NCI-H1417 (cell line): ENCODE data around the gene AKR1D1.
"Not testable (repeated sequence)": the region's sequence is repeated elsewhere in the genome, so short reads cannot be mapped to it uniquely, and the experiment has no call there.

Experiments used
- DNase-seq, 3 experiments: peaks; one replicate each; lab custom pipeline; 2025; lab: John Stamatoyannopoulos, UW

AKR1D1 gene

DNA sequence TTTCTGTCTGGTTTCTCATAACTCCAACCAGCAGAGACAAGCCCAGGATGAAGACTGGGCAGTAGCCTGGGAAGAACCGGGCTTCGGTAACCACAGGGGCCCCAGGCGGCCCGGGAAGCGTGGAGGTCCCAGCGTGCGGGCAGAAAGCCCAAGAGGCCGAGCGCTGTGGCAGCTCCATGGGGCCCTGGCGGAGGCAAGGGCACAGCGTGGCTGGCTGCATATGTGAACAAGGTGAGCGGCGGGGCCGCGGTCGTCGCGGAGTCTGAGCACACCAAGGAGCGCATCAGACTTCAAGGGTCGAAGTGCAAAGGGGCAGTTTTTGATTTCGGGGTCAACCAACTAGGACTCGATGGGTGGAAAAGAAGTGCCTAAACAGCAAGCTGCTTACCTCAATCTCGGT lies 45.9 kb downstream of the AKR1D1 start:
- DNase-seq, result no peak

DNA sequence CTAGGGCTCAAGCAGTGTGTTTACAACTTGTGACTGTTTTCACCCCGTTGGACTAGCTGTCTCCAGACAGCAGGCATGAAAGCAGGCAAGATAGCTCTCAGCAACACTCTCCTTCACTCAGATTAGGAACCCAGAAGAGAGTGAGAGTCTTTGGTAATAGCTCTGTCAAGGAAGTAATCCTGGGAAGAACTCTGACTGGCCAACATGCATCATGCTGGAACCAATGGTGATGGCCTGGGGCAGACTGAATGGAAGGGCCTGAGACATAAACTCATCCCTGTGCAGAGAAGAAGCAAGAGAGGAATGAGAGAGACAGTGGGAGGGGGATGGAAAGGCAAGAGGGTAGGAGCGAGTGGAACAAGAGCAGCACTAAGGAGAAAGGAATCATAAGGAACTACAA lies 48.9 kb downstream of the AKR1D1 start:
- no peak for DNase-seq

DNA sequence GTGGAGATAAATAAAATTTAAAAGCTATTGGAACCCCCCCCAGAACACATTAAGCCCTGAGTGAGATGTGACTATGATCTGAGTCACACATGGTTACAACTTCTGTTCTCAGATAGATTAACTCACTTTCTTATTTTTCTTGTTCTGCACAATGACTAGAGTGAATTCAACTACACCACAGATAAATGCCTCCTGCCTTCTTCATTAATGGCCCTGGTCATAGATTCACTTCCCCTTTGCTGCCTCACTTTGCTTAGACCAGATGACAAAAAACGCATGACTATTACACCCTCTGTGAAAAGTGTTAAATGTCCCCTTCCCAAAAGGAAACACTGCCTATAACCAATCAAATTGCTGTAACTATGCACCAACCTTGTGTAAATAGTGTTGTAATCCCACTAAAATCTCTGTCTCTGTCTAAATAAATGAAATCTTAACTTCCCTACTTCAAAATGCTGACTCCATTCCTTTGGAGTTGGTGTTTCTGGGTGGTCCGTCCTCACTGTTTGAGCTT lies 49.4 kb downstream of the AKR1D1 start:
- no peak for DNase-seq

DNA sequence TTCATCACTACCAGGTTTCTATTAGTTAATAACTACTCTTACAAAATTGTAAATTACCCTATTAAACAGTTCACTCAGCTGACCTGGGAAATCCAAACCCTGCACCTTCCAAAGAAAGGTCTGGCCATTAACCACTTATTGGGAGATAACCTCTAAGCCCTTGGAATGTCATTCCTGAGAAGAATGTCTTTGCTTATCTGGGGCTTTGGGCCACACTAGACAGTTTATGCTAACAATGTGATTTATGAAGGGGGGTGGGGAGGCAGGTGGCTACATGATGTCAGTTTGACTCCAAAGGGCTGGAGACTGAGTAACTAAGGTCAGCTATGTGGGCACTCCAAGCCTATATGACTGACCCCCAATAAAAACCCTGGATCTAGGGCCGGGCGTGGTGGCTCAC lies 50.7 kb downstream of the AKR1D1 start:
- no peak for DNase-seq

DNA sequence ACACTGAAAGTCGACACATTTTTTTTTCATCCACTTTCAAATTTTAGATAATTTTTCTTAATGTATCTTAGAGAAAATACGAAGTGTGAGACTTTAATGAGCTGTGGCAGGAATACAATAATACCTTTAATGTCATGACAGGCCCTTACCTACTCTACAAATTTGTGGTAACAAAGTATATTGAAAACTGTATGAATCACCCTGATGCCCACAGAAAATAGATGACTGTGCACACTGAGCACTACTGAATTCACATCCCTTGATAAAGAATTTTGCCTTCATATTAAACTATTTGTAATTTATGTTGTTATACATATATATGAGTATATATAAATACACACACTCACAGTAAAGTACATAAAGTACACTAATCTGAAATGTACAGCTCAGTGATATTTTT lies 51.7 kb downstream of the AKR1D1 start:
- no peak for DNase-seq

DNA sequence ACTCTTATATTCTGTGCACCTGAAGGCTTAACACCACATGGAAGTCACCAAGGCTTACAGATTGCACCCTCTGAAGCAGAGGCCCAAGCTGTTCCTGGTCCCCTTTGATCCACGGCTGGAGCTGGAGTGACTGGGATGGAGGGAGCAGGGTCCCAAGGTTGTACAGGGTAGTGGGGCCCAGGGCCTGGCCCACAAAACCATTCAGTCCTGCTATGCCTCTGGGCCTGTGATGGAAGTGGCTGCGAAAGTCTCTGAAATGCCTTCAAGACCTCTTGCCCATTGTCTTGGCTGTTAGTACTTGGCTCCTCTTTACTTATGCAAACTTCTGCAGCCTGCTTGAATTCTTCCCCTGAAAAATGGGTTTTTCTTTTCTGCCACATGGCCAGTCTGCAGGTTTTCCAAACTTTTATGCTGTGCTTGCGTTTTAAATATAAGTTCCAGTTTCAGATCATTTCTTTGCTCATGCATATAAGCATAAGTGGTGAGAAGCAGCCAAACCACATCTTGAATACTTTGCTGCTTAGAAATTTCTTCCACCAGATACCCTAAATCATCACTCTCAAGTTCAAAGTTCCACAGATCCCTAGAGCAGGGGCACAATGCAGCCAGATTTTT lies 53.4 kb downstream of the AKR1D1 start:
- DNase-seq, result no peak

DNA sequence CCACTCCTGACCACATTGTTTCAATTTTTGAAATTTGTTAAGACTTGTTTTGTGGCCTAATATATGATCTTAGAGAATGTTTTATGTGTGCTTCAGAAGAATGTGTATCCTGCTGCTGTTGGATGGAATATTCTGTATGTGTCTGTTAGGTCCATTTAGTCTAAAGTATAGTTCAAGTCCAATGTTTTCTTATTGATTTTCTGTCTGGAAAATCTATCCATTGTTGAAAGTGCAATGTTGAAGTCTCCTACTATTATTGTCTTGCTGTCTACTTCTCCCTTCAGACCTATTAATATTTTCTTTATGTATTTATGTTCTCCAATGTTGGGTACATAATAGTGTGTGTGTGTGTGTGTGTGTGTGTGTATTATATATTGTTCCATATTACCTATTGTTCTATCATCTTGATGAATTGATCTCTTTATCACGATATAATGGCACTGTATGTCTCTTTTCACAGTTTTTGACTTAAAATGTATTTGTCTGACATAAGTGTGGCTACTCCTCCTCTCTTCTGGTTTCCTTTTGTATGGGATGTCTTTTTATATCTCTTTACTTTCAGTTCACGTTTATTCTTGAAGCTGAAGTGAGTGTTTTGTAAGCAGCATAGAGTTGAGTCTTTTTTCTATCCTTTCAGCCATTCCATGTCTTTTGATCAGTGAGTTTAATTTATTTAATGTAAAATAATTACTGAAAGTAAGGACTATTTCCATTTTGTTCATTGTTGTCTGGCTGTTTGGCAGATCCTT lies 61.3 kb downstream of the AKR1D1 start:
- DNase-seq, result no peak

DNA sequence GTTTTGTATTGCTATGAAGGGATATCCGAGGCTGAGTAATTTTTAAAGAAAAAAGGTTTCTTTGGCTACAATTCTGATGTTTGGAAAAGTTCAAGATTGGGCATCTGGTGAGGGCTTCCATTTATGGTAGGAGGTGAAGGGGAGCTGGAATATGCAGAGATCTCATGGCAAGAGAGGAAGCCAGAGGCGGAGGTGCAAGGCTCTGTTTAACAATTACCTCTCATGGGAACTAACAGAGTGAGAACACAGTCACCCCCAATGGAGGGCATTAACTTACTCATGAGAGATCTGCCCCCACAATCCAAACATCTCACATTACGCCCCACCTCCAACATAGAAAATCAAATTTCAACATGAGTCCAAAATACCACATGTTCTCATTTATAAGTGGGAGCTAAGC lies 62.0 kb downstream of the AKR1D1 start:
- no peak for DNase-seq

DNA sequence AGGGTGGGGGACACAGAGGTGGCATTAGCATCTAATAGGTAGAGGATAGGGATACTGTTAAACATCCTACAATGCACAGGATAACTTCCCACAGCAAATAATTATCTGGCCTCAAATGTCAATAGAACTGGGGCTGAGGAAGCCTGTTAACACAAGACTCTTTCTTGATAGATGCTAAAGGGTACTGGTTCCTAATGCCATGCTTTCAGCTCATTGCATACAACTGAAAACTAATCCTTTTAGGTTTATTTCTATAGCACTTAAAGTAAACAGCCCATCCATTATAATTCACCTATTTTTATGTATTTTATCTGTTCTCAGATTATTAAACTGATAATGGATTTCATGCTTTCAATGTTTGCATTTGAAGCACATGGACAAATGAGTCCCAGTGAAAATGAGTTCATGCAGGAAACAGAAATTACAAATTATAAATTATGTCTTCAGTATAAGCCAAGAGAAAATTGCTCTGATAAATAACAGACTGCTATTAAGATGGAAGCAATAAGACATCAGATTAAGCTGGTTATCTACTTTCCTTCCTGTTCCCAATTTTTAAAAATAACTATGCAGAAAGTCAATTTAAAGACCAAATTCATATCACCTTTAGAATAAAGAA lies 66.4 kb downstream of the AKR1D1 start:
- no peak for DNase-seq

DNA sequence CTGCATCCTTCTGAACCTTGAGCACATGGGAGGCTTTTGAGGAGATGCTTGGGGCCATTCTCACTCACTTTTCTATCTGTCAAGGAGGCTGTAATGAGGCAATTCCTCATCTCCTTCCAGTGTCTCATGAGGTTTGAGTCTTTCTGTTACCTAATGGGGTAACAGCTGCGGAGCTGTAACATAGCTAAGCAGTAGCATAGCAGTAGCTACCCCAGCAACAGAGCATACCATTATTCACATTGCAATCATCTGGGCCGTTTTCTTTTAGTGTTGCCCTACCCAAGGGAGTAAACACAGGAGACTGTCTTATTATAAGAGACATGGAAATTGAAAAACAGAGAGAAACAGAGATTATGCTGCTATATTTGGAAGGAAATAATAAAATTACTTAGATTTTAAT lies 68.7 kb downstream of the AKR1D1 start:
- DNase-seq, result no peak

DNA sequence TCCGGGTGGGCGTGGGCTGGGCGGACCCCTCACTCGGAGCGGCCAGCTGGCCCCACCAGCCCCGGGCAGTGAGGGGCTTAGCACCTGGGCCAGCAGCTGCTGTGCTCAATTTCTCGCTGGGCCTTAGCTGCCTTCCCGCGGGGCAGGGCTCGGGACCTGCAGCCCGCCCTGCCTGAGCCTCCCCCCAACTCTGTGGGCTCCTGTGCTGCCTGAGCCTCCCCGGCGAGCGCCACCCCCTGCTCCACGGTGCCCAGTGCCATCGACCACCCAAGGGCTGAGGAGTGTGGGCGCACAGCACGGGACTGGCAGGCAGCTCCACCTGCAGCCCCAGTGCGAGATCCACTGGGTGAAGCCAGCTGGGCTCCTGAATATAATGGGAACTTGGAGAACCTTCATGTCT lies 70.0 kb downstream of the AKR1D1 start:
- not testable (repeated sequence) for DNase-seq

DNA sequence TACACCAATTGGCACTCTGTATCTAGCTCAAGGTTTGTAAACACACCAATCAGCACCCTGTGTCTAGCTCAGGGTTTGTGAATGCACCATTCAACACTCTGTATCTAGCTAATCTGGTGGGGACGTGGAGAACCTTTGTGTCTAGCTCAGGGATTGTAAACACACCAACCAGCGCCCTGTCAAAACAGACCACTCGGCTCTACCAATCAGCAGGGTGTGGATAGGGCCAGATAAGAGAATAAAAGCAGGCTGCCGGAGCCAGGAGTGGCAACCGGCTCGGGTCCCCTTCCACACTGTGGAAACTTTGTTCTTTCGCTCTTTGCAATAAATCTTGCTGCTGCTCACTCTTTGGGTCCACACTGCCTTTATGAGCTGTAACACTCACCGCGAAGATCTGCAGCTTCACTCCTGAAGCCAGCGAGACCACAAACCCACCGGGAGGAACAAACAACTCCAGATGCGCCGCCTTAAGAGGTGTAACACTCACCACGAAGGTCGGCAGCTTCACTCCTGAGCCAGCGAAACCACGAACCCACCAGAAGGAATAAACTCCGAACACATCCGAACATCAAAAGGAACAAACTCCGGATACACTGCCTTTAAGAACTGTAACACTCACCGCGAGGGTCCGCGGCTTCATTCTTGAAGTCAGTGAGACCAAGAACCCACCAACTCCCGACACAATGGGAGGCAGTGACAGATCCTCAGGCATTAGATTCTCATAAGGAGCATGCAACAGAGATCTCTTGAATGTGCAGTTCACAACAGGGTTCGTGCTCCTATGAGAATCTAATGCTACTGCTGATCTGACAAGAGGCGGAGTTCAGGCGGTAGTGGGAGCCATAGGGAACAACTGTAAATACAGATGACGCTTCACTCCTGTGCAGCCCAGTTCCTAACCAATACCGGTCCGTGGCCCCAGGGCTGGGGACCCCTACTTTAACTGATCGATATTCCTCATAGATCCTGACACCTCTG lies 70.8 kb downstream of the AKR1D1 start:
- not testable (repeated sequence) for DNase-seq

DNA sequence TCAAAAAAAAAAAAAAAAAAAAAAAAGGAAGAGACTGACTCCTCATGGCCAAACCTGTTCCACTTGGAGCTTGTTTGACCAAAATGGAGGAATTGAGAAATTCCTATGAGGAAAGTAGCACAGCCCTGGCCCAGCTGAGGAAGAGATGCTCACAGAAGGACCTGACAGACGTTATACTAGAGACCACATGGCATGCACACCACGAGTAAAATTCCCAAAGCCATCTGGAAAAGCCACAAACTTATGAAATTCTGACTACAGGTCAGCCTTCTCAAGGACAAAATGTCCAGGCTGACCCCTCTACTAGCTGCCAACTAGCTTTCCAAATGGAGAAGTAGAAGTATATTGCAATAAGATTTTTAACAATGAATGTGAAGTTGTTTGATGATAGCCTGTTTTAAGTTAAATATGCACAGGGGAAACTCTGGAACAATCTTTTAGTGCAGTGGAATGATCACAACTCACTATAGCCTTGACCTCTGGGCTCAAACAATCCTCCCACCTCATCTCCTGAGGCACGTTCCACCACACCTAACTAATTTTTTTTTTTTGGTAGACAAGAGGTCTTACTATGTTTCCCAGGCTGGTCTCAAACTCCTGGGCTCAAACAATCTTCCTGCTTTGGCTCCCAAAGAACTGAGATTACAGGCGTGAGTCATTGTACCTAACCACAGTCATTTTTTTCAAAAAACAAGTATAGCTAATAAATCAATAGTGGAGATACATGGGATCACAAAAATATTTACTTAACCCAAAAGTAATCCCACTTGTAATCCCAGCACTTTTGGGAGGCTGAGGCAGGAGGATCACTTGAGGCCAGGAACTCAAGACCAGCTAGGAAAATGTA lies 75.7 kb downstream of the AKR1D1 start:
- DNase-seq, result no peak

DNA sequence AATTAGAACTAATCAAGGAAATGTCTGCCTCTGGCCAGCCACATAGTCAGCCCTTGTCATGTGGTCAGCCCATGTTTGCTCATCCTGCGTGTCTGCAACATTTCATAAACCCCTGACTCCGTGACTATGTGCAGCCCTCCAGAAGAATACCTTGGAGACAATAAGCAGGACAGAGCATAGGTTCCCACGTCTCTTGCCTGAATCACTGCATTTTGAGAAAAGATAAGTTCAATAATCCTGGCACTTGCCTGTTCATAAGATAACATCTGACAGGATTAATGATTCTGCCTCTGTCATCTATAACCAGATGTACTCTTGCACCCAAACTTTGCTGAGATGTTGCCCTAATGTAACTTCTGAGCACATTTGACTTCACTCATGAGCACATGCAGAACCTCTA lies 78.4 kb downstream of the AKR1D1 start:
- no peak for DNase-seq

DNA sequence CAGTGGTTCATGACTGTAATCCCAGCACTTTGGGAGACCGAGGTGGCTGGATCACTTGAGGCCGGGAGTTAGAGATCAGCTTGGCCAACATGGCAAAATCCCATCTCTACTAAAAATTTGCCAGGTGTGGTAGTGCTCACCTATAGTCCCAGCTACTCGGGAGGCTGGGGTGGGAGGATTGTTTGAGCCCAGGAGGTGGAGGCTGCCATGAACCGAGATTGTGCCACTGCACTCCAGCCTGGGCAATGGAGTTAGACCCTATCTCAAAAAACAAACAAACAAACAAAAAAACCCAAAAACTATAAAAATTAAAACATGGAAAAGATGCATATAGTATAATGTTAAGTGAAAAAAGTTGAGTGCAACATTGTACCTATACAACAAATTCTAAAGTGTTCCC lies 81.4 kb downstream of the AKR1D1 start:
- no peak for DNase-seq

DNA sequence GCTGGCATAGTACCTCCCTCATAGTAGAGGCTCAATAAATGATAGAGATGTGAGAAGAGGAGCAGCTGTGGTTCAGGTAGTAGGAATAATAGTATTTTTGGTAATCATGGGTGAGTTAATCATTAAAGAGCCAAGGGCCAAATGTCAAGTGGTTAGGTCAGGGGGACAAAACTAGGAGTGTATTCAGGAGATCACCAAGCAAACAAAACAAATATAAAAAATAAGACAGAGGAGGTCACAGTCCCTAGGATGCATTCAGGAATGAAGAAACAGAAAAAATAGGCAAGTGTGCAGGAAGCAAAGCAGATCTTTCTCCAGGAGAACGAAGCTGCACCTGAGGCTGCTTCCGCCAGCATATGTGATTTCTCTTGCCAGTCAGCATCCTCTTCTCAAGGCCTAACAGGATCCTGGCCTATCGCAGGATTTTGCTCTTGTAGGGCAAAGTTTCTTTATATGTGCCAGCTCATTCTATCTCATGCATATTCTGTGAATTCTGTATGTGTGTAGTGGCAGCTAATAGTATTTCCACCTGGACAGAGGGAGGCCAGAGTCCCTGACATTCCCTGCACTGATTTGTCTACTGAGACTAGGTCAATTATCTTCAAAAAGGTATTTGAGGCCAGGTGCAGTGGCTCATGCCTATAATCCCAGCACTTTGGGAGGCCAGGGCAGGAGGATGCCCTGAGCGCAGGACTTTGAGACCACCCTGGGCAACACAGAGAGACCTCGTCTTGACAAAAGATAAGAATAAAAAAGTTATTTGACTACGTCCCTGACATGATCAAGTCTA lies 82.7 kb downstream of the AKR1D1 start:
- no peak for DNase-seq

DNA sequence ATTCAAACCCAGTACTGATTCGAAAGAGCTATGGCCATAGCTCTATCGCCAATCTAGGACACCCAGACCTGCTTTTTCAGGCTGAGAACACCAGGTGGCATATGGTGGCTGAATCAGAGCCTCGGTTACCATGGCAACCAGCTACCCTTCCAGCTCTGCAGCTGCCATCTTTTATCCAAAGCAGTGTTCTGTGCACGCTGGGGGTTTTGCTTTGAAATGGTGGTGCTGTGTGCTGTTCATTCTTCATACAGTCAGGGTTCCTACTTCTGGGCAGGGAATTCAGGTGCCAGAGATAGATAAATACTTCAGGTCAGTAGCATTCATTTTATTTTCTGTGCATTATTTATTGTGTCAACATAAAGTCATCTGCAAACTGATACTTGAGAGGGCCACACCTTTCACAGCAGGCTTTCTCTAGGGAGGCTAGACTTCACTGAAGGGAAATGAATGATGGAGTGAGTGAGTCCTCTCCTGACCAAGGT lies 85.4 kb downstream of the AKR1D1 start:
- DNase-seq, result peak; percentile 93 to 99 (median 97)

DNA sequence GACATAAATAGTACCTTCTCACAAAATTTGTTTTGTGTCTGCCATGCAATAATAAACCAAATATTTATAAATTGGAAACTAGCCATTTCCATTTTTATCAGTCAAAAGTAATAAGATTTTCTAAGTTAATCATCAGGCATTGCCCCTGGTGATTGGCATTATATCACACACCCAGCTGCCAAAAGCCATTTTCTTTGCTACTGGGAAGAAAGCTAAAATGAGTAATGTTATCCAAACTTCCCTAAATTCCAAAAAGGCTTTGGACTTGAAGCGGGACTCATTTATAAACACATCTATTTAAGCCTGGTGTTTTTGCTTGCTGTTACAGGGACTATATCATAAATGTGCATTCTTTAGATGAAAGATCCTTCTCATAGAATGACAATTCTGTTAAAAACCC lies 86.0 kb downstream of the AKR1D1 start:
- no peak for DNase-seq

DNA sequence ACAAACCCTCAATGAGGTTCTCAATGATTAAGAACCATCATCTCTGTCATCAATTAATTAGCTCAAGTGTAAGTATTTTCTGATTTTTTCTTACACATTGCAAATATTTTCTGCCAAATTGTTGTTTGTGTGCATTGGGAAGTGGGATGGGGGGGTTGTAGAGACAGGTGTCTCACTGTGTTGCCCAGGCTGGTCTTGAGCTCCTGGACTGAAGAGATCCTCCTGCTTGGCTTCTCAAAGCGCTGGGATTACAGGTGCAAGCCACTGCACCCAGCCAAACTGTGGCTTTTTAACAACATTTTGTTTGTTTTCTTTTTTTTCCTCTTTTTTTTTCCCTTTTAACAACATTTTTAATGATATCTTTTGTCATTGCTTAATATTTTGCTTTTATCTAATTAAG lies 87.5 kb downstream of the AKR1D1 start:
- no peak for DNase-seq

DNA sequence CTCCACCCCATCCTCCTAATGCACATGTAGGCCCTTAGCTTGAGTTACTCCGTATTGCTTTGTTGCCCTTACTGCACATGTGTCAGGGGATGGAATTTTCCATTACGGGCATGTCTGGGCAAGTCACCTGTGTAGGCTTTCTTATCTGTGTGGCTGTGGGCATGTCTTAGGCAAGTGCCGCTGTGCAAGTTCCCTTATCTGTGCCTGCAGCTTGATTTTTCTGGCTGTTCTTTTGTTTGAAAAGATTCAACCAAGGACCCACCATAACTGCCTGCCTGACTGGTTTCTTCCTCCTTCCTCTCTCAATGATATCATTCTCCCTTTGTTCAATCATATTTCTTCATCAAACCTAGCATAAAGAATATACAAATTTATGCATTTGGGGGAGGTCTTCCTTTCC lies 88.5 kb downstream of the AKR1D1 start:
- no peak for DNase-seq
